Measurements from ENCODE around the gene IER5.

IER5 gene

DNA sequence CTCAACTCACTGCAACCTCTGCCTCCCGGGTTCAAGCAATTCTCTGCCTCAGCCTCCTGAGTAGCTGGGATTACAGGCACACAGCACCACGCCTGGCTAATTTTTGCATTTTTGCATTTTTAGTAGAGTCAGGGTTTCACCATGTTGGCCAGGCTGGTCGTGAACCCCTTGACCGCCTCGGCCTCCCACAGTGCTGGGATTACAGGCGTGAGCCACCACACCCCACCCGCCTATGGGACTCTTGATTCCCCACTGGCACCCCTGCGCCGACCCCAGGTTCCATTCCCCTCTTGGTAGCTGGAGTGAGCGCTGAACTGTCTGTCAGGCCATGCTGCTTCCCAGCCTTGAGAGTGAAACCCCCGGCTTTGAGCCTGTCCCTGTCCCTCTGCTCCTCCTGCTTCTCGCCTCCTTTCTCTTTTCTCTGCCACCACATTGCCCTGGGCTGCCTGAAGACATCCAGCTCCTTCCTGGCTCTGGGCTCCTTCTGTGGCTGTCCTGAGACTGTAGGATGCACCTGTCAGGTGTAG lies 48.8 kb downstream of the IER5 start (continued):
- TF ChIP-seq, protein P1, sequence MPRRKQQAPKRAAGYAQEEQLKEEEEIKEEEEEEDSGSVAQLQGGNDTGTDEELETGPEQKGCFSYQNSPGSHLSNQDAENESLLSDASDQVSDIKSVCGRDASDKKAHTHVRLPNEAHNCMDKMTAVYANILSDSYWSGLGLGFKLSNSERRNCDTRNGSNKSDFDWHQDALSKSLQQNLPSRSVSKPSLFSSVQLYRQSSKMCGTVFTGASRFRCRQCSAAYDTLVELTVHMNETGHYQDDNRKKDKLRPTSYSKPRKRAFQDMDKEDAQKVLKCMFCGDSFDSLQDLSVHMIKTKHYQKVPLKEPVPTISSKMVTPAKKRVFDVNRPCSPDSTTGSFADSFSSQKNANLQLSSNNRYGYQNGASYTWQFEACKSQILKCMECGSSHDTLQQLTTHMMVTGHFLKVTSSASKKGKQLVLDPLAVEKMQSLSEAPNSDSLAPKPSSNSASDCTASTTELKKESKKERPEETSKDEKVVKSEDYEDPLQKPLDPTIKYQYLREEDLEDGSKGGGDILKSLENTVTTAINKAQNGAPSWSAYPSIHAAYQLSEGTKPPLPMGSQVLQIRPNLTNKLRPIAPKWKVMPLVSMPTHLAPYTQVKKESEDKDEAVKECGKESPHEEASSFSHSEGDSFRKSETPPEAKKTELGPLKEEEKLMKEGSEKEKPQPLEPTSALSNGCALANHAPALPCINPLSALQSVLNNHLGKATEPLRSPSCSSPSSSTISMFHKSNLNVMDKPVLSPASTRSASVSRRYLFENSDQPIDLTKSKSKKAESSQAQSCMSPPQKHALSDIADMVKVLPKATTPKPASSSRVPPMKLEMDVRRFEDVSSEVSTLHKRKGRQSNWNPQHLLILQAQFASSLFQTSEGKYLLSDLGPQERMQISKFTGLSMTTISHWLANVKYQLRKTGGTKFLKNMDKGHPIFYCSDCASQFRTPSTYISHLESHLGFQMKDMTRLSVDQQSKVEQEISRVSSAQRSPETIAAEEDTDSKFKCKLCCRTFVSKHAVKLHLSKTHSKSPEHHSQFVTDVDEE (CRISPR knock-in tag; IDR thresholded peaks at IDR 0.05), result no peak
- TF ChIP-seq OSR1 (CRISPR knock-in tag; IDR thresholded peaks at IDR 0.05), result no peak

DNA sequence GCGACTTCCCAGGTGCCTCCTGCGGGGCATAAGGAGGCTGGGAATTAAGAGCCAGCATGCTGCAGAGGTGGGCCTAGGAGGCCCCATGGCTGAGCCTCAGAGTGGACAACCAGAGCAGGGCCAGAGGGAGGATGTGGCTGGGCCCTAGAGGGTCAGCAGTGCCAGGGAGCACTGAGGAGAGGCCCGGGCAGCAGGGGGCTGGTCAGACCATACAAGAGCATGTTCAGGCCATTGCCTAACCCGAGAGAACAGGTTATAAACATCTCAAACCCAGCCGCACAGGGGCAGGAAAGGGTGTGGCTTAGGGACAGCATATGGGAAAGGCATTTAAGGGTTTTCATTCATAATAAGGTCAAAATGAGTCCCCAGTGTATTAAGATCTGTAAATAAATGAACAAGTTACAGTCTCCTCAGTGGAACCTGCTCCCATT lies 51.1 kb downstream of the IER5 start:
- peak; percentile 2; the same call in 1 of the 3 replicates for ATAC-seq
- TF ChIP-seq, protein P1 (CRISPR knock-in tag; IDR thresholded peaks at IDR 0.05), result no peak
- no peak for TF ChIP-seq OSR1 (CRISPR knock-in tag; IDR thresholded peaks at IDR 0.05)

- no peak for ATAC-seq
- TF ChIP-seq, protein P2, sequence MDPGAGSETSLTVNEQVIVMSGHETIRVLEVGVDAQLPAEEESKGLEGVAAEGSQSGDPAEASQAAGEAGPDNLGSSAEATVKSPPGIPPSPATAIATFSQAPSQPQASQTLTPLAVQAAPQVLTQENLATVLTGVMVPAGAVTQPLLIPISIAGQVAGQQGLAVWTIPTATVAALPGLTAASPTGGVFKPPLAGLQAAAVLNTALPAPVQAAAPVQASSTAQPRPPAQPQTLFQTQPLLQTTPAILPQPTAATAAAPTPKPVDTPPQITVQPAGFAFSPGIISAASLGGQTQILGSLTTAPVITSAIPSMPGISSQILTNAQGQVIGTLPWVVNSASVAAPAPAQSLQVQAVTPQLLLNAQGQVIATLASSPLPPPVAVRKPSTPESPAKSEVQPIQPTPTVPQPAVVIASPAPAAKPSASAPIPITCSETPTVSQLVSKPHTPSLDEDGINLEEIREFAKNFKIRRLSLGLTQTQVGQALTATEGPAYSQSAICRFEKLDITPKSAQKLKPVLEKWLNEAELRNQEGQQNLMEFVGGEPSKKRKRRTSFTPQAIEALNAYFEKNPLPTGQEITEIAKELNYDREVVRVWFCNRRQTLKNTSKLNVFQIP (CRISPR knock-in tag; IDR thresholded peaks at IDR 0.05; ENCODE audit: borderline replicate concordance, low read depth), result no peak
- TF ChIP-seq BACH2 (CRISPR knock-in tag; IDR thresholded peaks at IDR 0.05; ENCODE audit: borderline replicate concordance) (no peak), PATZ1 (CRISPR knock-in tag; IDR thresholded peaks at IDR 0.05; ENCODE audit: borderline replicate concordance) (no peak), ZNF565 (CRISPR knock-in tag; conservative IDR thresholded peaks at IDR 0.05; ENCODE audit: low read depth) (no peak), GLIS3 (CRISPR knock-in tag; IDR thresholded peaks at IDR 0.05) (no peak), TCF4 (CRISPR knock-in tag; IDR thresholded peaks at IDR 0.05; ENCODE audit: borderline replicate concordance) (no peak), ZNF8 (CRISPR knock-in tag; IDR thresholded peaks at IDR 0.05) (no peak), CSDC2 (CRISPR knock-in tag; IDR thresholded peaks at IDR 0.05) (no peak), ZNF70 (CRISPR knock-in tag; IDR thresholded peaks at IDR 0.05) (no peak), ESRRG (CRISPR knock-in tag; IDR thresholded peaks at IDR 0.05) (no peak), ZC3H10 (CRISPR knock-in tag; IDR thresholded peaks at IDR 0.05) (no peak), OSR1 (CRISPR knock-in tag; IDR thresholded peaks at IDR 0.05) (no peak), PPARA (CRISPR knock-in tag; IDR thresholded peaks at IDR 0.05; ENCODE audit: borderline replicate concordance) (no peak), SNAI2 (CRISPR knock-in tag; IDR thresholded peaks at IDR 0.05) (no peak), ARNTL (CRISPR knock-in tag; IDR thresholded peaks at IDR 0.05; ENCODE audit: borderline replicate concordance, low read depth) (no peak), TOX (CRISPR knock-in tag; IDR thresholded peaks at IDR 0.05; ENCODE audit: borderline replicate concordance) (no peak), ZFP30 (CRISPR knock-in tag; IDR thresholded peaks at IDR 0.05) (no peak)
- TF ChIP-seq, protein P3, sequence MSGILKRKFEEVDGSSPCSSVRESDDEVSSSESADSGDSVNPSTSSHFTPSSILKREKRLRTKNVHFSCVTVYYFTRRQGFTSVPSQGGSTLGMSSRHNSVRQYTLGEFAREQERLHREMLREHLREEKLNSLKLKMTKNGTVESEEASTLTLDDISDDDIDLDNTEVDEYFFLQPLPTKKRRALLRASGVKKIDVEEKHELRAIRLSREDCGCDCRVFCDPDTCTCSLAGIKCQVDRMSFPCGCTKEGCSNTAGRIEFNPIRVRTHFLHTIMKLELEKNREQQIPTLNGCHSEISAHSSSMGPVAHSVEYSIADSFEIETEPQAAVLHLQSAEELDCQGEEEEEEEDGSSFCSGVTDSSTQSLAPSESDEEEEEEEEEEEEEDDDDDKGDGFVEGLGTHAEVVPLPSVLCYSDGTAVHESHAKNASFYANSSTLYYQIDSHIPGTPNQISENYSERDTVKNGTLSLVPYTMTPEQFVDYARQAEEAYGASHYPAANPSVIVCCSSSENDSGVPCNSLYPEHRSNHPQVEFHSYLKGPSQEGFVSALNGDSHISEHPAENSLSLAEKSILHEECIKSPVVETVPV (CRISPR knock-in tag; IDR thresholded peaks at IDR 0.05), result no peak
- TF ChIP-seq, protein P4, sequence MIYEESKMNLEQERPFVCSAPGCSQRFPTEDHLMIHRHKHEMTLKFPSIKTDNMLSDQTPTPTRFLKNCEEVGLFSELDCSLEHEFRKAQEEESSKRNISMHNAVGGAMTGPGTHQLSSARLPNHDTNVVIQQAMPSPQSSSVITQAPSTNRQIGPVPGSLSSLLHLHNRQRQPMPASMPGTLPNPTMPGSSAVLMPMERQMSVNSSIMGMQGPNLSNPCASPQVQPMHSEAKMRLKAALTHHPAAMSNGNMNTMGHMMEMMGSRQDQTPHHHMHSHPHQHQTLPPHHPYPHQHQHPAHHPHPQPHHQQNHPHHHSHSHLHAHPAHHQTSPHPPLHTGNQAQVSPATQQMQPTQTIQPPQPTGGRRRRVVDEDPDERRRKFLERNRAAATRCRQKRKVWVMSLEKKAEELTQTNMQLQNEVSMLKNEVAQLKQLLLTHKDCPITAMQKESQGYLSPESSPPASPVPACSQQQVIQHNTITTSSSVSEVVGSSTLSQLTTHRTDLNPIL (CRISPR knock-in tag; IDR thresholded peaks at IDR 0.05; ENCODE audit: low read depth), result no peak
These were observed 51.9 kb downstream of the IER5 start for GRCh38 chr1:181140398-181140797.

Data from SK-N-SH treated with all-trans-retinoic acid at 6 μM for 48 hours (cell line).